Immature natural killer cell (primary cell): ENCODE data around the gene LAMB2. TPM values are rescaled to one million over a fixed set of nuclear protein-coding genes. Genes with fewer than 3 reads are reported as not detected.

ENCODE experiments used
- DNase-seq, 3 donors: peaks; one replicate each; pipeline ENCODE4 v3.0.0; 2022; ENCODE audit warnings: mixed read lengths in 1 of 3
- H3K27ac Mint-ChIP-seq, 6 donors: one replicate each; pipeline ENCODE4 v1.8.0; 2020; ENCODE audit warnings: mixed read lengths in 6 of 6, mild to moderate bottlenecking in 5 of 6, inconsistent platforms in 4 of 6, moderate library complexity in 3 of 6
- H3K27me3 Mint-ChIP-seq, 3 donors: one replicate each; pipeline ENCODE4 v1.8.0; 2020 to 2021; ENCODE audit warnings: low read depth in 3 of 3, mild to moderate bottlenecking in 3 of 3, mixed read lengths in 3 of 3, moderate library complexity in 3 of 3, inconsistent platforms in 1 of 3
- H3K36me3 Mint-ChIP-seq, 3 donors: one replicate each; pipeline ENCODE4 v1.8.0; 2020; ENCODE audit warnings: mixed read lengths in 3 of 3, inconsistent platforms in 2 of 3, mild to moderate bottlenecking in 2 of 3
- H3K4me1 Mint-ChIP-seq, 2 donors: one replicate each; pipeline ENCODE4 v1.8.0; 2020; ENCODE audit warnings: inconsistent platforms in 2 of 2, mild to moderate bottlenecking in 2 of 2, mixed read lengths in 2 of 2, moderate library complexity in 1 of 2
- H3K4me3 Mint-ChIP-seq, 5 donors: one replicate each; pipeline ENCODE4 v1.8.0; 2020; ENCODE audit warnings: mild to moderate bottlenecking in 5 of 5, mixed read lengths in 5 of 5, inconsistent platforms in 3 of 5, moderate library complexity in 3 of 5
- H3K9me3 Mint-ChIP-seq, 6 donors: one replicate each; pipeline ENCODE4 v1.8.0; 2020; ENCODE audit warnings: mild to moderate bottlenecking in 6 of 6, mixed read lengths in 6 of 6, inconsistent platforms in 4 of 6, moderate library complexity in 3 of 6
- polyA plus RNA-seq, 3 donors: library from polyadenylated mRNA; unstranded; fragments of 300-500 nt; fragmentation: Illumina TruSeq; gene quantifications; one replicate each; pipeline ENCODE4 v1.2.3, GENCODE V29; 2021

LAMB2 gene
- polyA plus RNA-seq = not detected

GRCh38 chr3:49132437-49133225, at the start of gene LAMB2:
Gene LAMB2, minus strand, starts transcription at chr3:49133050. Its CDS starts 183 bp downstream, at chr3:49132867.
- H3K4me1 Mint-ChIP-seq = no peaks in the 10 kb centered on the region
- H3K27ac Mint-ChIP-seq = no peak within 1 kb of the TSS
- H3K4me3 Mint-ChIP-seq = no peak within 1 kb of the TSS
- no peak for DNase-seq
- H3K27me3 Mint-ChIP-seq = peaks cover 1 to 9% (median 4%) of the 10 kb centered on the region in 3 donors
- no peaks in the 10 kb centered on the region for H3K36me3 Mint-ChIP-seq
- H3K9me3 Mint-ChIP-seq = peaks cover 0 to 1% (median 0%) of the 10 kb centered on the region in 6 donors

DNA sequence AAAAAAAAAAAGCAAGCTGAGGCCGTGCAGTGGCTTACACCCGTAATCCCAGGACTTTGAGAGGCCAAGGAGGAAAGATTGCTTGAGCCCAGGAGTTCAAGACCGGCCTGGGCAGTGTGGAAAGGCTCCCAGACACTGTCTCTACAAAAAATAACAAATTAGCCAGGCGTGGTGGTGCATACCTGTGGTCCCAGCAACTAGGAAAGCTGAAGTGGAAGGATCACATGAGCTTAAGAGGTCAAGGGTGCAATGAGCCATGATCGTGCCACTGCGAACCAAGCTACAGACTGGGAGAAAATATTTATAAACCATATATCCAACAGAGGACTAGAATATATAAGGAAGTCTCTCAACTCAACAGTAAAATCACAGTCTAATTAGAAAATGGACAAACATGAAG, 48.5 kb upstream of the LAMB2 start:
- Mint-ChIP-seq H3K27me3 (peaks cover 4 to 15% (median 9%) of the 10 kb centered on the region in 3 donors), H3K27ac (no peak overlapping the region), H3K4me1 (no peaks in the 10 kb centered on the region), H3K36me3 (no peaks in the 10 kb centered on the region), H3K9me3 (no peaks in the 10 kb centered on the region), H3K4me3 (peak overlapping the region in 1 of 5 donors; percentile 63)
- no peak for DNase-seq

GRCh38 chr3:49180116-49180515, 47.3 kb upstream of the LAMB2 start:
- Mint-ChIP-seq H3K27ac (no peak overlapping the region), H3K27me3 (peaks cover 4 to 15% (median 9%) of the 10 kb centered on the region in 3 donors), H3K4me1 (no peaks in the 10 kb centered on the region)

GRCh38 chr3:49177073-49177472, 44.2 kb upstream of the LAMB2 start:
- H3K27me3 Mint-ChIP-seq = peaks cover 4 to 15% (median 8%) of the 10 kb centered on the region in 3 donors
- no peak overlapping the region for H3K27ac Mint-ChIP-seq
- no peak overlapping the region for H3K4me3 Mint-ChIP-seq
- no peak for DNase-seq
- H3K9me3 Mint-ChIP-seq = no peaks in the 10 kb centered on the region
- no peaks in the 10 kb centered on the region for H3K36me3 Mint-ChIP-seq
- H3K4me1 Mint-ChIP-seq = peaks cover 0 to under 1% of the 10 kb centered on the region in 2 donors

More at GRCh38 chr3:49180116-49180515, 47.3 kb upstream of the LAMB2 start:
- no peaks in the 10 kb centered on the region for H3K9me3 Mint-ChIP-seq
- no peaks in the 10 kb centered on the region for H3K36me3 Mint-ChIP-seq
- DNase-seq = no peak
- H3K4me3 Mint-ChIP-seq = no peak overlapping the region

DNA sequence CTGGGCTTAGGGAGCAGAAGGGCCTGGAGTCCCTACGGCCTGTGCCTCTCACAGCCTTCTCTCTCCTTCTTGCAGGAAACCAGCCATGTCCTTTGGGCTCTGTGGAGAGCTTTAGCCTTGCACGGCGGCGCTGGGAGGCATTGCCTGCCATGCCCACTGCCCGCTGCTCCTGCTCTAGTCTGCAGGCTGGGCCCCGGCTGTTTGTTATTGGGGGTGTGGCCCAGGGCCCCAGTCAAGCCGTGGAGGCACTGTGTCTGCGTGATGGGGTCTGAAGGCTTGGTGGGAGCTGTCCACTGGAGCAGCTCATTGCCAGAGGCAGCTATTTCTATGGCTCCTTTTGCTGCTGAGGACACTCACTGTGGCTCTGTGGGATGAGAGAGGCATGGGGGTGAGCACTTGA, 42.7 kb upstream of the LAMB2 start:
- DNase-seq = no peak
- Mint-ChIP-seq H3K27me3 (peaks cover 4 to 6% (median 5%) of the 10 kb centered on the region in 3 donors), H3K27ac (no peak overlapping the region), H3K4me3 (no peak overlapping the region), H3K9me3 (no peaks in the 10 kb centered on the region), H3K36me3 (no peaks in the 10 kb centered on the region), H3K4me1 (peaks cover 8 to 9% of the 10 kb centered on the region in 2 donors)

DNA sequence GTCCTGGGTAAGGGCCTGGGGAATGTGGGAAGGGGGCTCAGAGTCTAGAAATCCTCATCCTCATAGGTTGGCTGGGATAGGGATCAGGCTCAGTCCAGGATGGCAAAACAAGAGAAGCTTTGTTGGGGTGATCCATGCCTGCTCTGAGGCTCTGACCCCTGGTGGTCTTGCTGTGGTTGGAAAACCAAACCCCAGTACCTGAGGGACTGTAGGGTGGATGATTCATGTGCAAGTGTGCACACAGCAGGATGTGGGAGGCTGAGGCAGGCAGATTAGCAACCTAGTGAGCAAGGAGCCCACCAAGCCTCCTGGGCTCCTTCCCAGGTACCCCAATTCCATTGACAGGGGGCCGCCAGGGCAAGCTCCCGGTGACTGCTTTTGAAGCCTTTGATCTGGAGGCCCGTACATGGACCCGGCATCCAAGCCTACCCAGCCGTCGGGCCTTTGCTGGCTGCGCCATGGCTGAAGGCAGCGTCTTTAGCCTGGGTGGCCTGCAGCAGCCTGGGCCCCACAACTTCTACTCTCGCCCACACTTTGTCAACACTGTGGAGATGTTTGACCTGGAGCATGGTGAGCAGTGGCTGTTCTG, 41.6 kb upstream of the LAMB2 start:
- Mint-ChIP-seq H3K27me3 (peaks cover 2 to 4% (median 3%) of the 10 kb centered on the region in 3 donors), H3K4me3 (no peak overlapping the region), H3K9me3 (no peaks in the 10 kb centered on the region), H3K4me1 (peaks cover 8 to 14% of the 10 kb centered on the region in 2 donors), H3K27ac (no peak overlapping the region), H3K36me3 (no peaks in the 10 kb centered on the region)
- no peak for DNase-seq

- peaks cover 8 to 14% of the 10 kb centered on the region in 2 donors for H3K4me1 Mint-ChIP-seq
Measured at GRCh38 chr3:49173792-49174170, 40.9 kb upstream of the LAMB2 start.

DNA sequence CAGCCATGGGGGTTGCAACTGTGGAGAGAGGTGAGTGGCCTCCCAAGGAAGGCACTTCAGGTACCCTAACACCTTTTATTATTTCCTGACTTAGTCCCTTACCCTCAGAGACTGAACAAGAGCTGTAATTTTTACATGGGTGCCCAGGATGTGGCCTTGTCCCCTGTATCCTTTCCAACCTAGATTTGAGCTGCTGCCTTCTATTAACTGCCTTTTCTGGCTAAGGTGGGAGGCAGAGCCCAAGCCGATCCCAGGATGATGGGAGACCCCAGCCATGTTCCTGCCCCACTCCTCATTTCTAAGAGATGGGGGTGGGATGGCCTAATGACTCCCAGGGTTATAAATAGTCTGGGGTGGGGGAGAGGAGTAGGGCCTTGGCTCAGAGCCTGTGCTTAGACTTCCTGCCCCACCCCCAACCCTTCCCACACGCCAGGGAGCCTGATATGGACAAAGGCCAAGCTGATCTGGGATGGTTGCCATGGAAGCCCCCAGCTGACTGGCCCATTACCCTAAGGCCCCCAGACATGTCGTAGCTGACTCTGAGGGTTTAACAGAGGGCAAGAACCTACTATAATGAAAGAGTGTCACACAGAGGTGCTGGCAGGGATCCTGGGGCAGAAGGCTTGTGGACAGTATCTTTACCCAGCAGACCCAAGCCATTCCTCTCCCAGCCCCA, 40.4 kb upstream of the LAMB2 start:
- peaks cover 8 to 14% of the 10 kb centered on the region in 2 donors for H3K4me1 Mint-ChIP-seq
- no peak for DNase-seq
- H3K9me3 Mint-ChIP-seq = no peaks in the 10 kb centered on the region
- H3K27me3 Mint-ChIP-seq = peaks cover 0 to 2% (median 0%) of the 10 kb centered on the region in 3 donors
- H3K36me3 Mint-ChIP-seq = no peaks in the 10 kb centered on the region
- H3K27ac Mint-ChIP-seq = no peak overlapping the region
- no peak overlapping the region for H3K4me3 Mint-ChIP-seq

More at GRCh38 chr3:49173792-49174170, 40.9 kb upstream of the LAMB2 start:
- no peaks in the 10 kb centered on the region for H3K9me3 Mint-ChIP-seq
- no peak overlapping the region for H3K27ac Mint-ChIP-seq
- no peak overlapping the region for H3K4me3 Mint-ChIP-seq
- DNase-seq = no peak
- H3K36me3 Mint-ChIP-seq = no peaks in the 10 kb centered on the region
- peaks cover 0 to 2% (median 0%) of the 10 kb centered on the region in 3 donors for H3K27me3 Mint-ChIP-seq

DNA sequence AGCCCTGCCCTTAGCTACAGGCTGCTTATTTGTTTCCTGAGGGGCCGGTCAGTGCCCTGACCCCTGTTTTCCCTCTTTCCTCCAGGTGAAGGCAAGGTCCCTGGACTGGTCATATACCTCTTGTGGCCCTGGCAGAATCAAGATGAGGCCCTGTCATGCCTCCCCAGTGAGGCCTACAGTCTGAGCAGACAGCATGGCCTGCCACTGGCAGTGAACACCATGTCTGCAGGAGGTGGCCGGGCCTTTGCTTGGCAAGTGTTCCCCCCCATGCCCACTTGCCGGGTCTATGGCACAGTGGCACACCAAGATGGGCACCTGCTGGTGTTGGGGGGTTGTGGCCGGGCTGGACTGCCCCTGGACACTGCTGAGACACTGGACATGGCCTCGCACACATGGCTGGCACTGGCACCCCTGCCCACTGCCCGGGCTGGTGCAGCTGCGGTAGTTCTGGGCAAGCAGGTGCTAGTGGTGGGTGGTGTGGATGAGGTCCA, 39.7 kb upstream of the LAMB2 start:
- peaks cover 8 to 14% of the 10 kb centered on the region in 2 donors for H3K4me1 Mint-ChIP-seq
- H3K27ac Mint-ChIP-seq = peak overlapping the region in 1 of 6 donors; percentile 49
- DNase-seq = no peak
- H3K27me3 Mint-ChIP-seq = peaks cover 0 to 2% (median 0%) of the 10 kb centered on the region in 3 donors
- peak overlapping the region in 2 of 5 donors; percentile 47 to 68 for H3K4me3 Mint-ChIP-seq
- H3K36me3 Mint-ChIP-seq = no peaks in the 10 kb centered on the region
- H3K9me3 Mint-ChIP-seq = no peaks in the 10 kb centered on the region

GRCh38 chr3:49171775-49172500, 39.1 kb upstream of the LAMB2 start:
- peak overlapping the region; percentile 62 to 89 (median 63) for H3K4me3 Mint-ChIP-seq
- peak overlapping the region in 1 of 6 donors; percentile 73 for H3K27ac Mint-ChIP-seq
- peaks cover 0 to 2% (median 0%) of the 10 kb centered on the region in 3 donors for H3K27me3 Mint-ChIP-seq
- H3K36me3 Mint-ChIP-seq = no peaks in the 10 kb centered on the region
- H3K4me1 Mint-ChIP-seq = peaks cover 9 to 14% of the 10 kb centered on the region in 2 donors
- no peaks in the 10 kb centered on the region for H3K9me3 Mint-ChIP-seq
- no peak for DNase-seq

GRCh38 chr3:49171119-49171774, 38.4 kb upstream of the LAMB2 start, which contains the start of gene KLHDC8B:
Gene KLHDC8B, plus strand, starts transcription at chr3:49171598. Its CDS starts 1,172 bp downstream, at chr3:49172770.
- DNase-seq = peak; percentile 76 to 80 (median 79)
- Mint-ChIP-seq H3K27ac (peak within 1 kb of the TSS in 4 of 6 donors; percentile 37 to 90 (median 52)), H3K36me3 (no peaks in the 10 kb centered on the region), H3K4me1 (peaks cover 15 to 21% of the 10 kb centered on the region in 2 donors), H3K9me3 (no peaks in the 10 kb centered on the region), H3K4me3 (peak within 1 kb of the TSS; percentile 84 to 89 (median 88)), H3K27me3 (peaks cover 0 to 2% (median 0%) of the 10 kb centered on the region in 3 donors)

- H3K36me3 Mint-ChIP-seq = no peaks in the 10 kb centered on the region
- peak overlapping the region; percentile 84 to 89 (median 88) for H3K4me3 Mint-ChIP-seq
- H3K9me3 Mint-ChIP-seq = no peaks in the 10 kb centered on the region
- H3K27me3 Mint-ChIP-seq = peaks cover 0 to 2% (median 0%) of the 10 kb centered on the region in 3 donors
- H3K4me1 Mint-ChIP-seq = peaks cover 17 to 24% of the 10 kb centered on the region in 2 donors
- no peak for DNase-seq
- peak overlapping the region in 3 of 6 donors; percentile 39 to 90 (median 64) for H3K27ac Mint-ChIP-seq
Measured at GRCh38 chr3:49170744-49171118, 37.9 kb upstream of the LAMB2 start.
